HEK293 (cell line): ENCODE results near the gene HTT.
"Not testable (repeated sequence)": the region's sequence is repeated elsewhere in the genome, so short reads cannot be mapped to it uniquely, and the experiment has no call there.

Experiments used
- CTCF ChIA-PET: fragments of 350-600 bp; formaldehyde crosslinking; extraction: SDS; loops from one replicate; lab custom pipeline; 2021; ENCODE audit warnings: antibody characterized with exemption; lab: Yijun Ruan, JAX
- POLR2A ChIA-PET: fragments of 300-600 bp; formaldehyde crosslinking; extraction: SDS; loops from one replicate; lab custom pipeline; 2020; ENCODE audit warnings: antibody characterized with exemption, inconsistent platforms; lab: Yijun Ruan, JAX
- H3K27ac ChIP-seq: fragments of 200-500 bp; sonication (Bioruptor generic); 2 replicates; pipeline ENCODE4 v1.5.1; 2014; ENCODE audit warnings: low read depth, low read length, control low read depth, inconsistent platforms; ENCODE audit errors: extremely low read depth
- H3K36me3 ChIP-seq, 2 experiments: fragments of 200-500 bp in 1 of 2; sonication (Bioruptor generic) in 1 of 2; 1 replicate in 1 of 2; 2 replicates in 1 of 2; pipeline ENCODE4 v1.5.1; 2014 to 2017; ENCODE audit warnings: inconsistent platforms in 2 of 2, low read length in 2 of 2; ENCODE audit not compliant: control insufficient read depth in 2 of 2, insufficient read depth in 1 of 2
- H3K4me1 ChIP-seq: fragments of 200-500 bp; sonication (Bioruptor generic); 2 replicates; pipeline ENCODE4 v1.5.1; 2014; ENCODE audit warnings: mild to moderate bottlenecking, low read length, inconsistent platforms; ENCODE audit not compliant: control insufficient read depth, insufficient read depth
- H3K4me3 ChIP-seq: 2 replicates; pipeline ENCODE4 v1.5.1; 2011; ENCODE audit warnings: low read depth, mild to moderate bottlenecking, control low read depth, low read length, moderate library complexity
- H3K9me3 ChIP-seq: fragments of 200-500 bp; sonication (Bioruptor generic); 2 replicates; pipeline ENCODE4 v1.5.1; 2014; ENCODE audit warnings: low read depth, low read length, inconsistent platforms; ENCODE audit not compliant: control insufficient read depth, insufficient read depth
- GLI2 ChIP-seq: fragments of 450-650 bp; formaldehyde crosslinking; IDR thresholded peaks from 2 replicates; pipeline ENCODE4; 2017; ENCODE audit warnings: missing biosample characterization, missing genetic modification characterization, low read depth, borderline replicate concordance
- GLIS1 ChIP-seq: fragments of 450-650 bp; formaldehyde crosslinking; IDR thresholded peaks from 2 replicates; pipeline ENCODE4 v1.5.1; 2016; ENCODE audit warnings: missing biosample characterization, missing genetic modification characterization
- GLIS2 ChIP-seq: fragments of 450-650 bp; formaldehyde crosslinking; IDR thresholded peaks from 2 replicates; pipeline ENCODE4 v1.5.1; 2016; ENCODE audit warnings: missing biosample characterization, missing genetic modification characterization
- KLF8 ChIP-seq: fragments of 450-650 bp; formaldehyde crosslinking; IDR thresholded peaks from 2 replicates; pipeline ENCODE4 v1.5.1; 2016; ENCODE audit warnings: missing biosample characterization, missing genetic modification characterization
- MYNN ChIP-seq: fragments of 450-650 bp; formaldehyde crosslinking; IDR thresholded peaks from 2 replicates; pipeline ENCODE4 v1.5.1; 2016; ENCODE audit warnings: missing biosample characterization, missing genetic modification characterization, borderline replicate concordance
- OSR2 ChIP-seq: fragments of 450-650 bp; formaldehyde crosslinking; IDR thresholded peaks from 2 replicates; pipeline ENCODE4 v1.5.1; 2016; ENCODE audit warnings: missing biosample characterization, missing genetic modification characterization
- PRDM6 ChIP-seq: fragments of 450-650 bp; formaldehyde crosslinking; IDR thresholded peaks from 2 replicates; pipeline ENCODE4 v1.5.1; 2017; ENCODE audit warnings: missing biosample characterization, missing genetic modification characterization
- SCRT1 ChIP-seq: fragments of 450-650 bp; formaldehyde crosslinking; IDR thresholded peaks from 2 replicates; pipeline ENCODE4 v1.5.1; 2016; ENCODE audit warnings: missing biosample characterization, missing genetic modification characterization, borderline replicate concordance
- SP3 ChIP-seq: fragments of 450-650 bp; formaldehyde crosslinking; IDR thresholded peaks from 2 replicates; pipeline ENCODE4 v1.5.1; 2016; ENCODE audit warnings: missing biosample characterization, missing genetic modification characterization
- ZBTB8A ChIP-seq: fragments of 450-650 bp; formaldehyde crosslinking; IDR thresholded peaks from 2 replicates; pipeline ENCODE4 v1.5.1; 2016; ENCODE audit warnings: missing biosample characterization, missing genetic modification characterization
- ZFP69B ChIP-seq: fragments of 450-650 bp; formaldehyde crosslinking; IDR thresholded peaks from 2 replicates; pipeline ENCODE4 v1.5.1; 2016; ENCODE audit warnings: missing biosample characterization, missing genetic modification characterization
- ZNF114 ChIP-seq: fragments of 450-650 bp; formaldehyde crosslinking; IDR thresholded peaks from 2 replicates; pipeline ENCODE4 v1.5.0; 2017; ENCODE audit warnings: missing biosample characterization, missing genetic modification characterization
- ZNF174 ChIP-seq: fragments of 450-650 bp; formaldehyde crosslinking; IDR thresholded peaks from 2 replicates; pipeline ENCODE4 v1.5.0; 2017; ENCODE audit warnings: missing biosample characterization, mild to moderate bottlenecking, missing genetic modification characterization
- ZNF175 ChIP-seq: fragments of 450-650 bp; formaldehyde crosslinking; IDR thresholded peaks from 2 replicates; pipeline ENCODE4 v1.5.1; 2016; ENCODE audit warnings: missing biosample characterization, missing genetic modification characterization
- ZNF223 ChIP-seq: fragments of 450-650 bp; formaldehyde crosslinking; IDR thresholded peaks from 2 replicates; pipeline ENCODE4 v1.5.1; 2016; ENCODE audit warnings: missing biosample characterization, missing genetic modification characterization
- ZNF391 ChIP-seq: fragments of 450-650 bp; formaldehyde crosslinking; IDR thresholded peaks from 2 replicates; pipeline ENCODE4 v1.5.1; 2016; ENCODE audit warnings: low read depth, missing biosample characterization, missing genetic modification characterization, borderline replicate concordance
- ZNF404 ChIP-seq: fragments of 450-650 bp; formaldehyde crosslinking; IDR thresholded peaks from 2 replicates; pipeline ENCODE4 v1.5.1; 2017; ENCODE audit warnings: missing biosample characterization, missing genetic modification characterization
- ZNF513 ChIP-seq: fragments of 450-650 bp; IDR thresholded peaks from 2 replicates; pipeline ENCODE4 v1.5.1; 2018; ENCODE audit warnings: missing biosample characterization, missing genetic modification characterization
- ZNF558 ChIP-seq: fragments of 450-650 bp; formaldehyde crosslinking; IDR thresholded peaks from 2 replicates; pipeline ENCODE4 v1.5.1; 2016; ENCODE audit warnings: missing biosample characterization, missing genetic modification characterization
- ZNF654 ChIP-seq: fragments of 450-650 bp; formaldehyde crosslinking; IDR thresholded peaks from 2 replicates; pipeline ENCODE4 v1.5.1; 2016; ENCODE audit warnings: low read depth, missing biosample characterization, missing genetic modification characterization
- ZSCAN18 ChIP-seq: fragments of 450-650 bp; formaldehyde crosslinking; IDR thresholded peaks from 2 replicates; pipeline ENCODE4 v1.5.1; 2016; ENCODE audit warnings: missing biosample characterization, missing genetic modification characterization
- ZSCAN4 ChIP-seq: fragments of 450-650 bp; formaldehyde crosslinking; IDR thresholded peaks from 2 replicates; pipeline ENCODE4 v1.5.1; 2017; ENCODE audit warnings: missing biosample characterization, missing genetic modification characterization

The HTT gene

GRCh38 chr4:3091464-3091863, 17.0 kb downstream of the HTT start:
- H3K36me3 ChIP-seq: peaks cover 3 to 47% of the 10 kb centered on the region in 2 experiments
- ChIA-PET CTCF (interaction anchor here (0.7 kb wide), 1 partner anchor 15 kb away, joined by 3 read pairs; no protein-coding TSS in a partner anchor), POLR2A (no interaction called here)

GRCh38 chr4:3094701-3095100, 20.2 kb downstream of the HTT start:
- H3K27ac ChIP-seq, H3K4me3 ChIP-seq, POLR2A ChIA-PET, H3K4me1 ChIP-seq, CTCF ChIA-PET, H3K9me3 ChIP-seq: not testable (repeated sequence)
- H3K36me3 ChIP-seq: peaks cover 0 to 42% of the 10 kb centered on the region in 2 experiments; a peak in 2 of 3 replicates

More at GRCh38 chr4:3091464-3091863, 17.0 kb downstream of the HTT start:
- TF ChIP-seq MYNN (tag by site-specific recombination) (no peak), ZNF558 (tag by site-specific recombination) (no peak), ZNF404 (tag by site-specific recombination) (no peak), KLF8 (tag by site-specific recombination) (no peak), SCRT1 (tag by site-specific recombination) (no peak)
- H3K4me1 ChIP-seq: no peaks in the 10 kb centered on the region
- H3K27ac ChIP-seq: no peak overlapping the region
- H3K4me3 ChIP-seq: no peak overlapping the region
- no peaks in the 10 kb centered on the region for H3K9me3 ChIP-seq

- Histone ChIP-seq H3K36me3 (peaks cover 0 to 53% of the 10 kb centered on the region in 2 experiments; a peak in 2 of 3 replicates), H3K4me3 (no peak overlapping the region), H3K4me1 (no peaks in the 10 kb centered on the region)
- CTCF ChIA-PET: interaction anchor here (1.2 kb wide), 1 partner anchor 11 kb away, joined by 7 read pairs; no protein-coding TSS in a partner anchor
- POLR2A ChIA-PET: no interaction called here
- TF ChIP-seq ZNF114 (tag by site-specific recombination): no peak
- TF ChIP-seq, all 188 proteins: peak for 0
- no peaks in the 10 kb centered on the region for H3K9me3 ChIP-seq
- no peak overlapping the region for H3K27ac ChIP-seq
Measured at GRCh38 chr4:3096202-3096601, 21.7 kb downstream of the HTT start.

GRCh38 chr4:3098346-3098745, 23.9 kb downstream of the HTT start:
- CTCF ChIA-PET: interaction anchor here (1.0 kb wide), 1 partner anchor 9 kb away, joined by 8 read pairs; no protein-coding TSS in a partner anchor
- Histone ChIP-seq H3K9me3 (no peaks in the 10 kb centered on the region), H3K36me3 (peaks cover 0 to 53% of the 10 kb centered on the region in 2 experiments; a peak in 2 of 3 replicates), H3K27ac (no peak overlapping the region), H3K4me1 (no peaks in the 10 kb centered on the region), H3K4me3 (no peak overlapping the region)
- POLR2A ChIA-PET: no interaction called here
- no peak for TF ChIP-seq PRDM6
- TF ChIP-seq ZNF174 (tag by site-specific recombination): no peak
- no peak for TF ChIP-seq ZNF391 (tag by site-specific recombination)
- no peak for TF ChIP-seq ZNF114 (tag by site-specific recombination)
- TF ChIP-seq ZBTB8A (tag by site-specific recombination): no peak
- no peak for TF ChIP-seq ZNF513 (tag by site-specific recombination)
- no peak for TF ChIP-seq ZNF654 (tag by site-specific recombination)
- no peak for TF ChIP-seq SP3
- TF ChIP-seq GLI2: no peak
- TF ChIP-seq OSR2 (tag by site-specific recombination): no peak
- no peak for TF ChIP-seq GLIS2 (tag by site-specific recombination)
- TF ChIP-seq ZNF175 (tag by site-specific recombination): no peak
- TF ChIP-seq ZFP69B (tag by site-specific recombination): no peak
- TF ChIP-seq ZSCAN4 (tag by site-specific recombination): no peak
- no peak for TF ChIP-seq ZNF223 (tag by site-specific recombination)
- no peak for TF ChIP-seq ZSCAN18 (tag by site-specific recombination)
- no peak for TF ChIP-seq GLIS1 (tag by site-specific recombination)
